HG03378 (cell line): ENCODE measurements around the gene SBSN.

Experiments used
- ATAC-seq: cut with Tn5 transposase; IDR thresholded peaks from one replicate; pipeline ENCODE4 v1.9.1; 2021; ENCODE audit warnings: mild to moderate bottlenecking, moderate library complexity; ENCODE audit not compliant: unreplicated experiment

Gene SBSN

DNA sequence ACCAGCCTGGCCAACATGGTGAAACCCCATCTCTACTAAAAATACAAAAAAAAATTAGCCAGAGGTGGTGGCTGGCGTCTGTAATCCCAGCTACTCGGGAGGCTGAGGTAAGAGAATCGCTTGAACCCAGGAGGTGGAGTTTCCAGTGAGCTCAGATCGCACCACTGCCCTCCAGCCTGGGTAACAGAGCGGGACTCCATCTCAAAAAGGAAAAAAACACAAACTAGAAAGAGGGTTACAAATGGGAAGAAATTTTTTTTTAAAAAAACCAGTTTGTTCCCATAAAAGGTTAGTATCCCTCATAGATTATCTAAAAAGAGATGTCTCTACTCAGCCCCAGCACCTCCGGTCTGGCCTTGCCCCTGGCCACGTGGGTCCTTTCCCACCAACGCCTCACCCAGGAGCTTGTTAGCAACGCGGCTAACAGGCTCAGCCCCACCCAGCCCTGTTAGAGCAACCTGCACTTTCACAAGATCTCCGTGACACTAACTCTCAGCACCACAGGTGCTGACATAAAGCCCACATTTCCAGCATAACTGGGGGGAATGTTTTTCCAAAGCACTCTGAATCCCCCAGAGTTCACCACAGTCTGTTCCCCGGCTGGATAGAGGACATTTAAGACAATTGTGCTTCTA lies 19.0 kb downstream of the SBSN start:
- no peak for ATAC-seq

DNA sequence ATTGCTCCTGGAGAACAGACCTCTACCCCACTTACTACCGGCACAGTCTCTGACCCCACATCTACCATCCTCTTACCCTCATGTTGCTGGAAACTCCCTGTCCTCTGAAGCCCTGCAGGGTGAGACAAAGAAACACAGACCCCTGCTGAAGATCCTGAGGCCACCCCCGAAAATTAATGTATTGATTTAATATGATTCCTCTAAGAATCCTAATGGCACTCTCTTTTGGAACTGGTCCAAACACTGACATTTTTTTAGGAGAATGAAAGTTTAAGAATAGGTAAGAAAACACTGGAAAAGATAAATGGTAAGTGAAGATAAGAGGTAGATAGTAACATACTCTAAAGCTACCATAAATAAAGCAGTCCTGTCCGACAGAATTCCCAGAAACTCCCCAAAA lies 20.0 kb downstream of the SBSN start:
- no peak for ATAC-seq

DNA sequence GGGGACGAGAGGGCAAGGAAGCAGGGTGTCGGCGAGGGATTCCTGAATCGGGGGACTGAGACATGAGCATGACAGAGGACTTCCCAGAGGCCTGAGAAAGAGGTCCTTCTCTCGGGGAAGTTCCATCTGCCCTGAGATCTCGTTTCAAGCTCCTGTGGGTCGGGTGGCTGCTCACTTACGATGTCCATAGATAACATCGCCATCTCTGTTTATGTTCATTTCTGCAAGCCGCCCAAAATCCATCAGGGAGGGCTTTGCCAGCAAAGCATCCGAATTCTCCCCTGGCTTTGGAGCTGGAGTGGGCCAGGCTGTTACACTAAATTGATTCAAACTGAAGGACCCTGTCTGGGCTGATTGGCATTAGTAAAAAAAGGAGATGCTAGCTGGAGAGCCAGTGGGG lies 20.6 kb downstream of the SBSN start:
- ATAC-seq, result no peak

DNA sequence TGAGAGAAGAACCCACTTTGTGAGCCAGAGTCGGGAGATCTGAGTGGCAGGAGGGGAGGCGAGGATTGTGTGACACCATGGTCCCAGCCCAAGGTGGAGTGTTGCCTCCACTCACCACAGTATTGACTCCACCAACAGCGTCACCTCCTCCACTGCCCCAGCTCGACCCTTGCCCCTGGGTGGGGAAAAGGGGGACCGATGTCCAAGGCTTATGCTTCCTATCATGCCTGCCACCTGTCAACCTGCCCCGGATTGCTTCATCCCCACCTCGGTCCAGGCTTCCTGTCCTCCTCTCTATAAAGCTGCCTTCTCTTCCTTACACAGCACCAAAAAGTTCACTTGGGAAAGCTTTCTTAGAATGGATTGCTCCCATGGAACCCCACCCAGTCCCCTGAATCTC lies 22.1 kb downstream of the SBSN start:
- no peak for ATAC-seq

- no peak for ATAC-seq
Observed at GRCh38 chr19:35502751-35503150, 25.4 kb downstream of the SBSN start.

- no peak for ATAC-seq
Observed at GRCh38 chr19:35501684-35502083, 26.4 kb downstream of the SBSN start.

DNA sequence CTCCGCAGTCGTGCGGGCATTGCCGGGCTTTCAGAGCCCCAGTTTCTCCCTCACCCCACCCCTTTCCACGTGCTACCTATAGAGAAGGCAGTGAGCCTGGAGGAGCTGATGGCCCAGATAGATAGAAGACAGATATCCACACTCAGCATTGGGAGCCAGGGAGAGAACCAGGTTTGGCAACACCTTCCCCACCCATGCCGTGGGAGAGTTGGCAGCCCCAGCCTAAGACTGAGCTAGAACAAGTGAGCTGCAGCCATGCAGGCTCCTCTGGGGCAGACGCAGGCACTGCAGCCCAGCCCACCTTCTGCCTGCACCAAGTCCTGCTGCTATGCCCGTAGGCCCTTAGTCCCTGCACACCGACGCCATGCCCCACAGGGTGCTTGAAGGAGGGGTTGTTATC lies 27.5 kb downstream of the SBSN start:
- ATAC-seq, result no peak

GRCh38 chr19:35498984-35499527 lies 29.1 kb downstream of the SBSN start:
- no peak for ATAC-seq

GRCh38 chr19:35498220-35498619 lies 29.9 kb downstream of the SBSN start:
- no peak for ATAC-seq

DNA sequence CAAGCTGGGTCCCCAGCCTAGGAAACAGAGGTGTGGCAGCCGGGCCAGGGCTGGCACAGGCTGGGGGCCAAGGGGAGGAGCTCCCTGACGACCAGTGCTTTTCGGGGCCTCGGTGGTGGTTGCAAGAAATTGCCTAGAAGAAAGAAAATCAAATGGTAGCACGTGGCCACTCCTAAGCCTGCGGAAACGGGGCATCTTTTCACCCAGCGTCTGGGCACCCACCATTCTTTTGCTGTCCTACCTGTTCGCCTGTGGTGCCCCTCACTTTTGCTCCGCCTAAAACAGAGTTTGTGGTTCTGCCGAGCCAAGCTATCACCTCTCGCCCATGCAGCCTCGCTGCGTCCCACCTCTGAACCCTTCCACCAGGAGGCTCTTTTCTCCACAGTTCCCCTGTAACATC lies 30.7 kb downstream of the SBSN start:
- no peak for ATAC-seq

GRCh38 chr19:35495107-35496064 lies 32.7 kb downstream of the SBSN start:
- ATAC-seq, result no peak

DNA sequence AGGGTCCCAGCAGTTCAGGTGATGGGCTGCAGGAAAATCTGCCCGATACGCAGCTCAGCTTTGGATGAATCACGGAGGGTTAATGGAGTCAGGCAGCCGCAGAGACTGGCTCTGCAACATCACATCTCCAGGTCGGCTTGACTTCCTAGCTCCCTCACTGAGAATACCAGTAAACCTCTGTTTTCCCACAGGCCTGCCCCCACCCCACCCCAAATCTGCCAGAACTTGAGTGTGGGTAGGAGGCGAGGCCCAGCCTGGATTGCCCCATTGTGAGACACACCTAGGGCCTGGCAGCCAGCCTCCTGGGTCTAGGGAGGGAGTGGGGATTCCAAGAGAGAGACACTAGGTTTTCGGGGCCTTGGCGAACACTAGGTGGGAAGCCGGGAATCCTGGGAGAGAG lies 34.1 kb downstream of the SBSN start:
- no peak for ATAC-seq

DNA sequence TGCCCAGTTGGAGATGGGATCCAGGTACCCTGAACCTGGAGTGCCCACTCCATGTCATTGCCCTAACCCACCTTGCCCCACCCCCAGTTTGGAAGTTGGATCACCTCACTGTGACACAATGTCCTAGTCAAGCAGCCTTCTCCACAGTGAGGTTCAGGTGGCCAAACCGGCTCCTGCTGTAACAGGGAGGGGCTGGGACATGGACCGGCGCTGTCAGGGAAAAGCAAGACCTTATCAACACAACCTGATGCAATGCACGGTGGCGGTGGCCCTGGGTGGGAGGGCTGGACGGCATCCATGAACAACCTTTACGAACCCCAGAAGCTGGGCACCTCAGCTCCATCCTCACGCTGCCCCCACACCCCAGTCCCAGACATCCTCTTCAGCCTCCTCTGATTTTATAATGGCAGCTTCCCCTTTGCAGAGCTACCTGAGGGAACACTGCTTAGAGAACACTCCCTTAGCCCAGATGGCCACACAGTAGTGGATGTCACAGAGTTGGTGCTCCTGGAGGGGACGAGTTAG lies 36.2 kb downstream of the SBSN start:
- no peak for ATAC-seq

- ATAC-seq, result no peak
Observed at GRCh38 chr19:35490364-35490763, 37.7 kb downstream of the SBSN start, which contains the start of gene KRTDAP. Gene KRTDAP (minus strand): TSS chr19:35490464. CDS start chr19:35490442, 22 bp downstream.

DNA sequence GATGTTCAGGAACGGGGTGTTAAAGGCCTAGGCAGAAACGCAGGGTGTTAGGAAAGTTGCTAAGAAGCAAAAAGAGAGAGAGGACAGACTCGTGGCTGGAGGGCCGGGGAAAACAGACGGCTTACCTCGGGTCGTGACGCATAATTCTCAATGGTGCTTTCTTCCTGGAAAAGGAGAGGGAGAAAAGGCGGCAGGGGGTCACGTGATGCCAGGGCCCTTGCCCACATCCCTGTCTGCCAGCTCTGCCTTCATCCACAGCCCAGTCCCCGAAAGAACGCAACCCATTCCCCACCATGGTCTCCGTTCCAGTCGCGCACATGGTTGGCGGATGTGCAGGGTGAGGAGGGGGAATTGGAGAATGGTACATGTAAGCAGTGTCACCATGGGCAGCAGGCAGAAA lies 39.4 kb downstream of the SBSN start:
- ATAC-seq, result no peak

- ATAC-seq, result no peak
Observed at GRCh38 chr19:35487656-35488182, 40.4 kb downstream of the SBSN start.

DNA sequence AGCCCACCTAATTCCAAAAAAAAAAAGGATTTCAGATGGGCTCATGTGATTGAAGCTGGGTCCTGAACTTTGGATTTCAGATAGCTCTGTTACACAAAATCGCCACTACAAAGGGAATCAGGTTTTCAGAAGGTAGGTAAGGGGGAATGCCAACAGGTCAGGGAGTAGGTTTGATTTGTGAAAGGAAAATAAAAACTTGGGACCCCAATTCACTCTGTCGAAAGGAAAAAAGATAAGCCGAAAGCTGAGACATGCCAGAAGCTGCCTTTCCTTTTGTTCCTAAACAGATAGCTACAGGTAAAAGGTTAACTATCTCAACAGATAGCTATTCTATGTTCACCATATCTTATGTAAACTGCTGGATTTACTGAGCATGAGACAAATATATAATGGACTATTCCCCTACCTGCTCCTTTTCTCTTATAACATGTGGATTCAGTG lies 41.8 kb downstream of the SBSN start:
- ATAC-seq, result no peak

DNA sequence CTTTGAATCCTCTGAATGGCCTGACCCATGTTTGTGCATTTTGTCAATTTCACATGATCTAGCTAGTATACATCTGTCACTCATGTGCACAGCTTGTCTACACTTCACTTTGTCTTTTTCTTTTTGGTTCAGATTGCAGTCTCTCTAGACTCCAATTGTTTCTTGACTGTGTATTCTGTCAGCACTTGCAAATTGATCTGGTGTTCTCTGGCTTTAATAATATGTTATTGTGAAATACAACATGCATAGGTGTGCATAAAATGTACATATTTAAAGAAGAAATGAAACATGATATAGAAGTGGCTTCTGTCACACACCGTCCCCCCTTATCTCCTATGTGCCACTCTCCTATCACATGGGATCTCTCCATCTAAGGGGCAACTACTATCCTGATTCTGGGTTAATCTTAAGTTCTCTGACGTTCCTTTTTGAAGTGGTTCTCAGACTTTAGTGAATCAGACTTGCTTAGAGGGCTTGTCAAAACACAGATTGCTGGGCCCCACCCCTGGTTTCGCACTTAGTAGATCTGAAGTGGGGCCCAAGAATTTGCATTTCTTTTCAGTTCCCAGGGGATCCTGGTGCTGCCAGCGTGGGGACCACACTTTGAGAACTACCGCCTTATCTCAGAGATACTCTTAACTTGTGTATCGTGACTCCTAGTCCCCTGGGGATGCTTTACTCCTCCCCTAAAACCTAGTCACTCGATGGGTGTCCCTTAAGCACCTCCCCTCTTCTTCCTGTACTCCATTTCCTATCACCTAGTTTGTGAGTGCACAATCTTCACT lies 43.7 kb downstream of the SBSN start:
- ATAC-seq, result peak; percentile 73

DNA sequence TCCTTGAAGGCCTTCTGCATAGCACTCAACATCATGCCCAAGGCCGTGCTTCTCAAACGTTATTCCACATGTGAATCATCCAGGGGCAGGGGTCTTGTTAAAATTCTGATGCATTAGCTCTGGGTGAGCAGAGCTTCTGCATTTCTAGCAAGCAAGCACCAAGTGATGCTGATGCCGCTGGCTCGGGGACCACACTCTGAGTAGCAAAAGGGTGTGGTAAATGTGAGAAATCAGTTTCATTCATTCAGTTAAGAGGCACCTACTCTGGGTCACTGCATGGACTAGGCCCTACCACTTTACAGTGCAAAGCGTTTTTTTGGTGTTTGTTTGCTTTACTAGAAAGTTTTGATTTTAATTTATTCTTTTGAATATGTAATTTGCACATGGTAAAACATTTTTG lies 45.0 kb downstream of the SBSN start:
- no peak for ATAC-seq

- no peak for ATAC-seq
Observed at GRCh38 chr19:35478794-35479677, 49.1 kb downstream of the SBSN start.
